ENCODE results near the gene RAMACL.

Gene RAMACL

DNA sequence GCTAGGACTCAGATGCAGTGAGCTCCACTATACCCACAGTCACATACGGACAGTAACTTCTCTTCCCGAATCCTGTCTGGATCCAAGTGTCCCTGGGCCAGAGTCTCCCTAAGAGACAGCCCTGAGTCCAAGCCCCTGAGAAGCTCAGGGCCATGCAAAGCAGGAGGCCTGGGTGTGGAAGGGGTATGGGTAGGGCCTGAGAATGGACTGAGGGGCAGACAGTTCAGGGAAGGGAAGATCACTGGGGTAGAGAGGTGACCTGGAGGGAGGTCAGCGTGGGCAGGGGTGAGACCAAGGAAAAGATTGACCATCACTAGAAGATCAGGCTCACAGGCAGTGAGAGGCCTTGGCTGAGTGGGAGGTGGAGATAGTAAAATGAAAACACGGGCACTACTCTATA lies 31.8 kb upstream of the RAMACL start:
- no peak for DNase-seq (ENCODE audit: low read depth in 2 of 2, low spot score in 1 of 2)

DNA sequence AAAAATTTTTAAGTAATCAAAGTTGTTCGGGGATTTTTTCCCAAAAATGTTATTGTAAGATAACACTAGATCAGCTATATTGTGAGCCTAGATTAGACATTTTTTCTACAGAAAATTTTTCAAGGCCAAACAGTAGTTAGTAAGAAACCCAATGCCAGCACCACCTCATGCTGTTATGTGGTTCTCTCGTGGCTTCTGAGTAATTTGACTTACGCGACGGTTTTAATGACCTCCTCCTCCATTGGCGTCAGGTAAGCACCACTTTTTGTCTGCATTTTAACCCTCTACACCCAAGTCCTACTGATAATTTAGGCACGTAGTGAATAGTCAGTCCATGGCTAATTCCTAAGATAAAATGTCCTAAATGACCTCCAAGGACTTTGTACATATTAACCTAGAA lies 30.9 kb upstream of the RAMACL start:
- no peak for DNase-seq (ENCODE audit: low read depth in 2 of 2, low spot score in 1 of 2)

GRCh38 chr6:166616261-166617238 lies 30.1 kb upstream of the RAMACL start:
- DNase-seq (ENCODE audit: low read depth in 2 of 2, low spot score in 1 of 2), result no peak

DNA sequence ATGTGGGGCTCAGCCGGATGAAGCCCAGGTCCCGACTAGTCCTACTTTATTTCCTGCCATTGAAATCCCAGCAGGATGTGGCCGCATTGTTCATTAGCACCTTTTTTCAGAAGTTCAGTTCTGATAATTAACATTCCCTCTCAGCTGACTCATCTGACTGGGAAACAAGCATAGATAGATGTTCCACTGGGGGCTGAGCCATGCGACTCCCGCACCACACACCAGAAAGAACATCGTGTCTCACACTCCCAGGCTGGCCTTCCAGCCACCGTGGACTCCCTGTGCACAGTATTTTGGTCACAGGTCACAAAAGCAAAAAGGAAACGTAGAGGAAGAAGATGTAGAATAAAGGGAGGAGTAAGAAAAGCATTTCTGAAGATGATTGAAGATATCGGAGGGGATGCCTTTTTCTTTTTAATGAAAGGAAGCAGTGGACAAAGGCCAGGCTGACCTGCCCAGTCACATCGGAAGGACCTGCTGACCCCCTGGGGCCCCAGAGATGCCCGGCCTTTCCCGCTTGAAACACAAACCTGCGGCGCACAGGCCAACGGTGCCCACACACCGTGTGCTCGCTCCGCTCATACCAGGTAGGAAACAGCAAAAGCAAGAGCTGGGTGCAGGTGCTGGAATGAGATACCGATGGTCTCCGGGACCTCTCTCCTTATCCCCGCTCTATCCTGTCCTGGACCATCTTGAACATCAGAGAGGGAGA lies 28.7 kb upstream of the RAMACL start:
- no peak for DNase-seq (ENCODE audit: low read depth in 2 of 2, low spot score in 1 of 2)

GRCh38 chr6:166614589-166614988 lies 28.1 kb upstream of the RAMACL start:
- no peak for DNase-seq (ENCODE audit: low read depth in 2 of 2, low spot score in 1 of 2)

DNA sequence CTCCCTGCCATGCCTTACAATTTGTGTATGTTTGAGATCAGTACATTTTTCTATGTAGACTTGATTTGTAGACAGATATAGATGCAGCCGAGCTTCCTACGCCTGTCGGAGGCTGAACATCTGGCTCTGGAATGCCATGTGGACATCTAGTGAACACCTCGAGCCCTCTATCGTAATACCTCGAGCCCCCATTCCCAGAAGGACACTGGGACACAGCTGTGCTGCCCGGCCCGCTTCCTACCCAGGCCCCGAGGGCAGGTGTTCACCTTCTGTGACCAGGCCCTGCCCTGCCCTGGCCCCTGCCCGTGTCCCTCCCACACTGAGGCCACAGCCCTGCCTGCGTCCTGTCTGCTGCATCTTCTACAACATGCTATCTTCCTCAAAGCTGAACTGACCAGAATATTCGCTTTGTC lies 27.7 kb upstream of the RAMACL start:
- DNase-seq (ENCODE audit: low read depth in 2 of 2, low spot score in 1 of 2), result no peak

GRCh38 chr6:166613027-166613426 lies 26.5 kb upstream of the RAMACL start:
- DNase-seq (ENCODE audit: low read depth in 2 of 2, low spot score in 1 of 2), result no peak

DNA sequence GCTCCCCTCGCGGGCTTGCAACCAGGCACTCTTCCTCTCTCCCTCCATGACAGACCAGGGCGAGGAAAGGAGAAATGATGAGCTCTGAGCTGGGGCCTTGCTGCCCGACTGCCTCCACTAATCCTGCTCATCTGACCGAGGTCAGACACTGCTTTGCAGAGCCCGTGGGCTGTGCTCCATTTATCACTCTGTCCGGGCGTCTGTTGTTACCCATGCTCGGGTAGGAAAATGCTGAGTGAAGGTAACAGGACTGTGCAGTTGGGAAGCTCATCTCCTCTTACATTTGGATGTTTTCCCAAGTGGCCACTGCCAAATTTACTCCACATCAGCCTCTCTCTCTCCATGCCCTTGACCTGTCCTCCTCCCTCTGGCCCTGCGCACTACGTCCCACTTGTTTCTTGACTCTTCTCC lies 26.0 kb upstream of the RAMACL start:
- DNase-seq (ENCODE audit: low read depth in 2 of 2, low spot score in 1 of 2), result no peak

DNA sequence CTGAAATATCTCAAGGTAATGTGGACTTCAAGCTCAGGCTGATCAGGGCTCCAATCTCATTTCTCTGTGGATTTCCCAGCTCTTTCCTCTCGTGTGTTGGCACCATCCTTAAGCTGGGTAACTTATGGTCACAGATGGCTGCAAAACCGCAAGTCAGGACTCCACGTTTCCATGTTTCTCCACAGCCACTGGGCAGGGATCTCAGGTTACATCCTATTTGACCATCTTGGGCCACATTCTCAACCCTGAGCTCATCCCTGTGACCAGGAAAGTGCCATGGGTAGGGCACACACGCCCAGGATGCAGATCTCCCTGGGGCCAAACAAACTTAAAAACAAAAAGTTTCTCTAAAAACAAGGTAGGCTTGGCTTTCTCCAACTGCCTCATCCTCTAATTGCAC lies 25.2 kb upstream of the RAMACL start:
- no peak for DNase-seq (ENCODE audit: low read depth in 2 of 2, low spot score in 1 of 2)

DNA sequence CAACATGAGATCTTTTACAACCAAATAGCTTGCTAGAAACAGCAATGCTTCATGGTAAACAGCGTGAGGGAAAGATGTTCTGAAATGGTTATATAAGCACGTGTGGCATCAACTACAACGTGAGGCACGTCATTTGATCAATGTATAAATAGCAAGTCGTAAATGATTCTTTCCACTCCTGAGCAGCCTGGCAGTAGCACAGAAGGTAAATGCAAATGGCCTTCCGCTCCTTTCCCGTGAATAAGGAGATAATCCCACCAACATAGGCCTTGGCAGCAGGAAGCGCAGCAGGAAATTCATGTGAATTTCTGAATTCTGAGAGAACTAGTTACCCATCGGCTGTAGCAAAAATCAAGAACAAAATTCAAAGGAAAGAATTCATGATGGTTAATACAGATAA lies 23.6 kb upstream of the RAMACL start:
- DNase-seq (ENCODE audit: low read depth in 2 of 2, low spot score in 1 of 2), result no peak

DNA sequence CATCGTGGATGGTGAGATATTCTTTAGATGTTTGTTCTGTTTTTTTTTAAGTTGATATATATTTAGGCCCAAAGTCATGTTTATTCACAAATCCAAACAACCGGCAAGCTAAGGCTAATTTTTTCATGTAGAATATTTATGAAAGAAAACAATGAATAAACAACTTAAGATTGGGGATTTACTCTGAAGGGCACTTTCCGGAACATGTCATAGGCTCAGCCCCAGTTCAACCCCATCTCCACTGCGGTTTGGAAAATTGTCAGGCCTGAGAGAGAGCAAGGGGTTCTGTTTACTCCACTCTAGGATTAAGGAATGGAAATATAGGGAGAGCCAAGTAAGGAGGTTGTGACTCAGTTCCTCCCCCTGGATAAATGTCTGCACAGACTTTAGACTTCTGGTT lies 22.3 kb upstream of the RAMACL start:
- no peak for DNase-seq (ENCODE audit: low read depth in 2 of 2, low spot score in 1 of 2)

DNA sequence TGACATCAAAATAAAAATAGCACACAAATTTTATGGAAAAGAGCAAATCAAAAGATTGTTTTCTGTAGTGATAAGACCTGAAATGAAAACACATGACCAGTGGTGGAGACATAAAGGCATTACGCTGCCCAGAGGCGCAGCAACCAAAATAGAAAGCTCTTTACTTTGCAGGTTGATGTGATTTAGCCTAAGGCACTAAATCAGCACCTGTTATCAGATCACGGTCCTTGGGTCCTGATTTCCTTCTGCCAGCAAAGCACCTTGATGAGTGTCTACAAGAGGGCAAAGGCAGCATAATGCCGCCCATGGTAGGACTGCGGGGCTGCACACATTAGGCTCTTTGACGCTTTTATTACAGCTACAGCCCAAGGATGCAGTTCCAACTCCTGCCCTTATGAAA lies 19.3 kb upstream of the RAMACL start:
- no peak for DNase-seq (ENCODE audit: low read depth in 2 of 2, low spot score in 1 of 2)

GRCh38 chr6:166604911-166605310 lies 18.4 kb upstream of the RAMACL start:
- no peak for DNase-seq (ENCODE audit: low read depth in 2 of 2, low spot score in 1 of 2)

- DNase-seq (ENCODE audit: low read depth in 2 of 2, low spot score in 1 of 2), result no peak
Observed at GRCh38 chr6:166604328-166604727, 17.9 kb upstream of the RAMACL start.

DNA sequence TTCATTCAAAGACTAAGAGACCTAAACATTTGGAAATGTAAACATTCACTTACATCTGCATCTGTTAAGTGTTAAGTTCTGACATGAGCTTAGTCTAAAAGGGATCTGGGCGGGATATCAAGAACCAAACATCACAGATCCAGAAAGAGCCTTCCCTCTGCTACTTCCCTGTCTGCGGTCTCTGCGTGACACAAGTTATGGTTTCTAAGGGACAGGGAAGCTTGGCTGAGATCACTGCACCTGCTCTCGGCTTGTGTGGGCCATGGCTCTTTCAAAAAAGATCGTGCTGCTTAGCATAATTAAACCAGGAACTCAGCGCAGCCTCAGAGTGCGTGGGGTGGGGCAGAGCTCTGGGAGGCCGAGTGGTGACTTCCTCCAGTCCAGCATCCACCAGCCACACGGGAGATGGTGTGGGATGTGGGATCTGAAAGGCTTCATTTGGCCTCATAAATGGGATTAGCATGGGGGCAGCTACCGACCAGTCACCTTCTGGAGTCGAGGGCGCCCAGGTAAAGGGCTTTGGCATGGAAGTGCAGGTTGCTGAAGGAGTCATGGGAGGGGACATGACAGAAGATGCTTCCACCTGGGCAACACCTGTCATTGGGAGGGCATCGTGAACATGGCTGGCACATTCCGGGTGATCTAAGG lies 16.7 kb upstream of the RAMACL start:
- no peak for DNase-seq (ENCODE audit: low read depth in 2 of 2, low spot score in 1 of 2)

DNA sequence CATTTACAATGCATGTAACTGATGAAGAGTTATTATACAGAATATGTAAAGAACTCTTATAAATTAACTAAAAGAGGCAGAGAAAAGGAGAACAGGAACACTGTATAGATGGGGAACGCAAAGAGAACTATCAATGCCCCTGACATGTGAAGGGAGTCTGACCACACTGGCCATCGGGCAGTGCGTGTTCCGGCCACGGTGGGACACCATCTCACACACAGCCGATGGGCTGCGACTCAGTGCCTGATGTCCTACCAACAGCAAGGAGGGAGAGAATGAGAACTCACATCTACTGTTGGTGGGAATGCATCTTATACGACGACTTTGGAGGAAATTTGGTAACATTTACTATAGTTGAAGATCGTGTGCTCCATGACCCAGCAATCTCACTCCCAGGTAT lies 15.5 kb upstream of the RAMACL start:
- DNase-seq (ENCODE audit: low read depth in 2 of 2, low spot score in 1 of 2), result no peak

- no peak for DNase-seq (ENCODE audit: low read depth in 2 of 2, low spot score in 1 of 2)
Observed at GRCh38 chr6:166600931-166601330, 14.5 kb upstream of the RAMACL start.

DNA sequence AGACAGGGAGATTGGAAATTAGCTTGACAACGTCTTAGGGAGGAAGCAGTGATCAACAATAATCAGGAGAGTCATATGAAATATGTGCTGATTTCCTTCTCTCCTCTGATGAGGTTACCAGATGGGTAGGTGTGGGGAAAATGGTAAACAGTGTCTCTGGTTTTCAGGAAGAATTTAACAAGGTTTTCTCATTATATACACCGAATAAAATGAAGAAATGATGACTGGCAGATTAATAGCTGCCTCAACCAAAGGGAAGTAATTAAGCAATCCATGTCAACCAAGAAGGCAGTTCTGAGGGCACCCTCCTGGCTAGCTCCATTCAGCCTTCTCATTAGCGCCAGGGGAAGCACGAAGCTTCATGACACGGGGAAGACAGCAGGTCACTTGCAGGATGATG lies 12.7 kb upstream of the RAMACL start:
- DNase-seq (ENCODE audit: low read depth in 2 of 2, low spot score in 1 of 2), result no peak

DNA sequence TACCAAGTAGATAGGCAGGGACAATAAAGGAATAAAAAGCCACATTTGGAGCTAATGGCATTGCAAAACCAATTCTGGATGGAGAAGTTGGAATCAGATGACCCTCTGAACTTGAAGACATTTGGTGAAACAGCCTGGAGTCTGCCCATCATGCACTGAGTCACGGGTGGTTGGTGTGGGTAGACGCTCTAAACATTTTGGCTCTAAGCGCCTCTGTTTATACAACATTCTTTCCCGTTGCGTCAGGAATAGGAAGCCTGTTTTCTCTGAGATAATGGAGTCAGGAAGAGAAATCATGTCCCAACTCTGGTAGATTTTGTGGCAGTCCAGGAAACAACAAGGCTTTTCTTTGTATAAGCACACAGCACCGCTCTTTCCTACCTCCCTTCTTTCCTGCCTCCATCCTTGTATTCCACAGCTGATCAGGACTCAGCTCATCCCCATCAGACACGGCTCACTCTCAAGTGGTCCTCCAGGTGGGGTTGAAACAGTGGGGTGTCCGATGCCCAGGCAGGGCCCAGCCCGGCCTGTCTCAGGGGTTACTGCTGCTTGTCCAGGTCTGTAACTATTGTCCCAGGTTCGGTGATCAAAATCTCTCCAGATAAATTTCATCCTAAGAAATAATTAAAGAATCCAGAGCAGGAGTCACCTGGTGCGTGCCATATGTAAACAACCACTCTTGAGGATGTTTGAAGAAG lies 12.1 kb upstream of the RAMACL start:
- no peak for DNase-seq (ENCODE audit: low read depth in 2 of 2, low spot score in 1 of 2)

- DNase-seq (ENCODE audit: low read depth in 2 of 2, low spot score in 1 of 2), result no peak
Observed at GRCh38 chr6:166597711-166598440, 11.4 kb upstream of the RAMACL start.
